LNCaP clone FGC (cell line): Measurements from ENCODE around the gene COL8A1.

Experiments
- DNase-seq: peaks from one replicate; pipeline ENCODE4 v3.0.0-alpha.2; 2011; ENCODE audit warnings: low read depth
- H3K4me3 ChIP-seq: 2 replicates; pipeline ENCODE4 v1.5.1; 2011; ENCODE audit warnings: mild to moderate bottlenecking, low read depth, low read length, control low read depth
- CTCF ChIP-seq: IDR thresholded peaks from 2 replicates; pipeline ENCODE4 v1.5.1; 2012; ENCODE audit warnings: mild to moderate bottlenecking; ENCODE audit not compliant: control insufficient read depth, insufficient read depth; ENCODE audit errors: extremely low read depth

COL8A1 gene

DNA sequence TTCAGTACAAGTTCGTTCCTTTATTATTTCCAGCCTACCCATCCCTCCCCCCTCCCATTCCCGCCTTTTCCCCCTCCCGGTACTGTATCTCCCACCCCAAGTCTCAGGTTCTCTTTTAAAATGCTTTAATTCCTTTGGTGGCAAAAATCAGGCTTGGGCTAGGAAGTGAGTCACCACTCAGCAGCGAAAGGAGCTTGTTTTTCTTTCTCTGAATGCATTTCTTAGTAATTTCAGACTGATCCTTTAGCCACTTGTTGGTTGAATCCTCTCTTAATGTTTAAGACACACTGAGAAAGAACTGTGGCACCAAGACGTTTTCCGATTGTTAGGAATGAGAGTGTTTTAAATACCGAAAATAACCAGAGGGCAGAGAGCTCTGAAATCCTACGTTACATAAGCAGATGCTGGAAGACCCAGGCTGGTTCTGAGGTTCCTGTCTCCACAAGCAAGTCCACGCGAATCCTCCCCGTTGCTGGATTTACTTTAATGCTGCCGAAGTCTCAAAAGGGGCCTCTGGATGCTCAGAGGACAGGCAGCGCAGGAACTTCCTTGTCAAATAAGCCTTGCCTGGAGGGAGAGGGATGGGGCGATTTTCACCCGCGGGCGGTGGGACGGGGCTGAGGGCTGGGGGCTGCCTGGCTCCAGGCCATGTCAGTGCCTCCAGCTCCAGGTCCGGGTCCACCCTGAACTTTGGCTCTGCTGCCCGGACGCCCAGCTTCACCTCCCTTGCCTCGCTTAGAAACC, 854 bp upstream of the COL8A1 start:
- no peak for DNase-seq

DNA sequence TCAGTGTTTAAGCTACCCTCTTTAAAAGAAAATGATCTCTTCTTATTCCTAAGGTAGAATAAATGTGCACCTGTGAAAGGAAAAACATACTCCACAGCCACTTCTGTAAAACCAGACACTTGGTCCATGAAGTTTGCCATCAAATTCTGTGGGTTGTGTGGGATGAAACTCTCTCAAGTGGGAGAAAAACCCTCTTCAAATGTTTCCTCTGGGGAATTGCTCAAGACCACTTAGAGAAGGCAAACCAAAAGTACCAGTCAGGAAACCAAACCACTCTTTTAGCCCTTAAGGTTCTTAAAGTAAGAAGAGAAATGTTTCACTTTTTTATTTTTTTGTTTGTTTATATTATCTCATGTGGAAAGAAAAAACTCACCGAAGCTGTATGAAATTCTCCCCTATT, 1.2 kb downstream of the COL8A1 start:
- no peak overlapping the region for H3K4me3 ChIP-seq
- no peak for TF ChIP-seq CTCF

More for the DNA sequence above, 854 bp upstream of the COL8A1 start:
- TF ChIP-seq CTCF = no peak
- H3K4me3 ChIP-seq = no peak overlapping the region

GRCh38 chr3:99640214-99640851, 1.9 kb downstream of the COL8A1 start:
- DNase-seq = no peak
- TF ChIP-seq CTCF = no peak
- no peak overlapping the region for H3K4me3 ChIP-seq

More for the DNA sequence above, 1.2 kb downstream of the COL8A1 start:
- DNase-seq = no peak

- DNase-seq = no peak
- no peak for TF ChIP-seq CTCF
- no peak overlapping the region for H3K4me3 ChIP-seq
Observed at GRCh38 chr3:99641480-99641879, 3.1 kb downstream of the COL8A1 start.

DNA sequence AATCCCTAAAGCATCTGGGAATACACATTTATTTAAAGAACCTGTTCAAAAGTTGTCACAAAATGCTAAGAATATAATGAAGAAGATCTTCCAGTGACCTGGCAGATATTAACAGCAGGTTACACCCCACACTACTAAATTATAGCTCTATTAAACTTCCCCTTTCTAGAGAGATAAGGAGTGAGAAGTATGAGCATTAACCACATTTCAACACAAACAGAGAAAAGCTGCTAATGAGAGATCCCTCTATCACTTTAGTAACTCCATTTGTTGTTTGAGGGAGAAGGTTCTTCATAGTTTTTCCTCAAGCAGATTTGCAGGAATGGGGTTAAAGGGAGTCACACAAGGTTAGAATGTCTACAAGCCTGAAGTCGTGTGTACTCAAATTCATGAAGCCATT, 3.6 kb downstream of the COL8A1 start:
- DNase-seq = no peak
- TF ChIP-seq CTCF = no peak
- H3K4me3 ChIP-seq = no peak overlapping the region

- TF ChIP-seq CTCF = no peak
- no peak overlapping the region for H3K4me3 ChIP-seq
- DNase-seq = no peak
Observed at GRCh38 chr3:99644017-99644416, 5.6 kb downstream of the COL8A1 start.
